ENCODE data around the gene MYO10. TPM values are rescaled to one million over a fixed set of nuclear protein-coding genes. Genes with fewer than 3 reads are reported as not detected.

Gene MYO10
- total RNA-seq, 4 donors from 2014 or later = 5.6 to 11.0 (median 6.4) TPM

- 68% methylated on average over 2 of the region's 2 CpGs; no CpG with 5 or more reads in 1 of the 2 donors for whole genome bisulfite sequencing, 2 donors (ENCODE audit: low coverage in 1 of 2)
- Histone ChIP-seq H3K9me3 (no peaks in the 10 kb centered on the region), H3K4me3 (no peak overlapping the region), H3K27me3 (no peaks in the 10 kb centered on the region), H3K4me1 (no peaks in the 10 kb centered on the region), H3K27ac (no peak overlapping the region), H3K36me3 (peaks cover 0 to 11% of the 10 kb centered on the region in 2 donors)
- no peak for TF ChIP-seq POLR2AphosphoS5 (IDR thresholded peaks at IDR 0.05)
- no peak for TF ChIP-seq EP300 (IDR thresholded peaks at IDR 0.05)
- TF ChIP-seq CTCF (IDR thresholded peaks at IDR 0.05) = no peak
- TF ChIP-seq POLR2A (IDR thresholded peaks at IDR 0.05) = no peak
- no peak for ATAC-seq
Observed at GRCh38 chr5:16687898-16688297, 248.2 kb downstream of the MYO10 start.

- Histone ChIP-seq H3K36me3 (peaks cover 0 to 29% of the 10 kb centered on the region in 2 donors), H3K4me3 (no peak overlapping the region), H3K27ac (no peak overlapping the region), H3K27me3 (no peaks in the 10 kb centered on the region), H3K9me3 (no peaks in the 10 kb centered on the region), H3K4me1 (no peaks in the 10 kb centered on the region)
- no peak for TF ChIP-seq POLR2A (IDR thresholded peaks at IDR 0.05)
- no peak for TF ChIP-seq POLR2AphosphoS5 (IDR thresholded peaks at IDR 0.05)
- TF ChIP-seq EP300 (IDR thresholded peaks at IDR 0.05) = no peak
- TF ChIP-seq CTCF (IDR thresholded peaks at IDR 0.05) = no peak
- WGBS, 2 donors (ENCODE audit: low coverage in 1 of 2) = 89 to 90% methylated on average over 4 of the region's 4 CpGs
- no peak for ATAC-seq
Observed at GRCh38 chr5:16685069-16685468, 251.0 kb downstream of the MYO10 start.

GRCh38 chr5:16681876-16682275, 254.2 kb downstream of the MYO10 start:
- 83 to 90% methylated on average over 8 to 13 of the region's 13 CpGs for WGBS, 2 donors (ENCODE audit: low coverage in 1 of 2)
- Histone ChIP-seq H3K36me3 (peaks cover 0 to 41% of the 10 kb centered on the region in 2 donors), H3K27me3 (no peaks in the 10 kb centered on the region), H3K4me3 (no peak overlapping the region), H3K4me1 (no peaks in the 10 kb centered on the region), H3K9me3 (no peaks in the 10 kb centered on the region), H3K27ac (no peak overlapping the region)
- ATAC-seq = no peak
- TF ChIP-seq EP300 (IDR thresholded peaks at IDR 0.05) (no peak), POLR2AphosphoS5 (IDR thresholded peaks at IDR 0.05) (no peak), POLR2A (IDR thresholded peaks at IDR 0.05) (no peak), CTCF (IDR thresholded peaks at IDR 0.05) (no peak)

GRCh38 chr5:16679863-16680262, 256.2 kb downstream of the MYO10 start:
- WGBS, 2 donors (ENCODE audit: low coverage in 1 of 2) = 73% methylated on average over 3 of the region's 14 CpGs; no CpG with 5 or more reads in 1 of the 2 donors
- Histone ChIP-seq H3K27me3 (no peaks in the 10 kb centered on the region), H3K4me1 (no peaks in the 10 kb centered on the region), H3K27ac (no peak overlapping the region), H3K4me3 (no peak overlapping the region), H3K9me3 (no peaks in the 10 kb centered on the region), H3K36me3 (peaks cover 0 to 47% of the 10 kb centered on the region in 2 donors)
- TF ChIP-seq POLR2A (IDR thresholded peaks at IDR 0.05) = no peak
- no peak for TF ChIP-seq CTCF (IDR thresholded peaks at IDR 0.05)
- TF ChIP-seq EP300 (IDR thresholded peaks at IDR 0.05) = no peak
- no peak for ATAC-seq

- H3K27me3 ChIP-seq = no peaks in the 10 kb centered on the region
- H3K27ac ChIP-seq = no peak overlapping the region
- H3K4me3 ChIP-seq = no peak overlapping the region
- H3K9me3 ChIP-seq = no peaks in the 10 kb centered on the region
- H3K4me1 ChIP-seq = no peaks in the 10 kb centered on the region
- WGBS, 2 donors (ENCODE audit: low coverage in 1 of 2) = 87 to 95% methylated on average over 4 to 6 of the region's 9 CpGs
- ATAC-seq = no peak
- H3K36me3 ChIP-seq = peaks cover 0 to 52% of the 10 kb centered on the region in 2 donors
- TF ChIP-seq POLR2A (IDR thresholded peaks at IDR 0.05) (no peak), POLR2AphosphoS5 (IDR thresholded peaks at IDR 0.05) (no peak), EP300 (IDR thresholded peaks at IDR 0.05) (no peak), CTCF (IDR thresholded peaks at IDR 0.05) (no peak)
Observed at GRCh38 chr5:16679190-16679589, 256.9 kb downstream of the MYO10 start.
